Sigmoid colon (tissue), 7 donors: Measurements from ENCODE around the gene VEGFA. TPM values are rescaled to one million over a fixed set of nuclear protein-coding genes. Genes with fewer than 3 reads are reported as not detected.

Experiments used
- DNase-seq: peaks from one replicate; pipeline ENCODE4 v3.0.0-alpha.2; 2019
- H3K27ac ChIP-seq, 4 donors: fragments of 200-600 bp; sonication (generic); one replicate each; pipeline ENCODE4 v1.5.1; 2016 to 2019; ENCODE audit warnings: mild to moderate bottlenecking in 1 of 4
- H3K27me3 ChIP-seq, 3 donors: fragments of 200-600 bp; sonication (generic); one replicate each; pipeline ENCODE4 v1.5.1; 2019; ENCODE audit warnings: mild to moderate bottlenecking in 1 of 3
- H3K36me3 ChIP-seq, 4 donors: fragments of 200-600 bp; sonication (generic); one replicate each; pipeline ENCODE4 v1.5.1; 2016 to 2019
- H3K4me1 ChIP-seq, 4 donors: fragments of 200-600 bp; sonication (generic); one replicate each; pipeline ENCODE4 v1.5.1; 2017 to 2019
- H3K4me3 ChIP-seq, 4 donors: fragments of 200-600 bp; sonication (generic); one replicate each; pipeline ENCODE4 v1.5.1; 2017 to 2019; ENCODE audit warnings: mild to moderate bottlenecking in 2 of 4, moderate library complexity in 1 of 4
- H3K9me3 ChIP-seq, 4 donors: fragments of 200-600 bp in 3 of 4; sonication (generic) in 3 of 4; one replicate each; pipeline versions ENCODE4 v1.5.1 to v1.6.1; 2013 to 2019
- CTCF ChIP-seq, 4 experiments: fragments of 450-650 bp in 3 of 4; fragments of 200-600 bp in 1 of 4; IDR thresholded peaks; one replicate each; pipeline ENCODE4 v1.5.1; 2016 to 2019; ENCODE audit warnings: antibody characterized with exemption in 4 of 4, mild to moderate bottlenecking in 3 of 4, moderate library complexity in 2 of 4
- EP300 ChIP-seq, 4 donors: sonication (generic); formaldehyde crosslinking; IDR thresholded peaks; one replicate each; pipeline ENCODE4 v1.6.1; 2017; ENCODE audit warnings: antibody characterized with exemption in 4 of 4
- POLR2A ChIP-seq, 2 donors: fragments of 450-650 bp; IDR thresholded peaks; one replicate each; pipeline ENCODE4 v1.6.1; 2016; ENCODE audit warnings: antibody characterized with exemption in 2 of 2, mild to moderate bottlenecking in 2 of 2, moderate library complexity in 2 of 2
- POLR2AphosphoS5 ChIP-seq, 4 donors: sonication (generic); formaldehyde crosslinking; IDR thresholded peaks; one replicate each; pipeline ENCODE4 v1.6.1; 2017; ENCODE audit warnings: antibody characterized with exemption in 4 of 4
- WGBS, 2 donors: extraction: QIAGEN DNeasy Blood & Tissue Kit; methylation state at CpG; one replicate each; pipeline ENCODE4 v1.1.7; 2013; 5-methylcytosine and 5-hydroxymethylcytosine counted together
- intact Hi-C: fragments of 100-400 bp; cut with DNase I; formaldehyde crosslinking; loops from one replicate; pipeline ENCODE4 v1.15.1; 2023
- polyA plus RNA-seq, 3 donors: library from polyadenylated mRNA; stranded (reverse); fragments of 200-250 nt; gene quantifications; one replicate each; pipeline ENCODE4 v1.2.3, GENCODE V29; 2013
- total RNA-seq, 4 donors: library from RNA; depleted of rRNA; stranded (reverse); fragments of >200 nt; gene quantifications; one replicate each; pipeline ENCODE4 v1.1.0, GENCODE V29; 2016
- donor health status: healthy with polysubstance abuse.
- donor health status: Bipolar disorder and iron deficiency.
- donor health status: healthy.

The VEGFA gene
- total and polyA plus RNA-seq, 7 donors, result 11.1 to 111 (median 34.2) TPM

DNA sequence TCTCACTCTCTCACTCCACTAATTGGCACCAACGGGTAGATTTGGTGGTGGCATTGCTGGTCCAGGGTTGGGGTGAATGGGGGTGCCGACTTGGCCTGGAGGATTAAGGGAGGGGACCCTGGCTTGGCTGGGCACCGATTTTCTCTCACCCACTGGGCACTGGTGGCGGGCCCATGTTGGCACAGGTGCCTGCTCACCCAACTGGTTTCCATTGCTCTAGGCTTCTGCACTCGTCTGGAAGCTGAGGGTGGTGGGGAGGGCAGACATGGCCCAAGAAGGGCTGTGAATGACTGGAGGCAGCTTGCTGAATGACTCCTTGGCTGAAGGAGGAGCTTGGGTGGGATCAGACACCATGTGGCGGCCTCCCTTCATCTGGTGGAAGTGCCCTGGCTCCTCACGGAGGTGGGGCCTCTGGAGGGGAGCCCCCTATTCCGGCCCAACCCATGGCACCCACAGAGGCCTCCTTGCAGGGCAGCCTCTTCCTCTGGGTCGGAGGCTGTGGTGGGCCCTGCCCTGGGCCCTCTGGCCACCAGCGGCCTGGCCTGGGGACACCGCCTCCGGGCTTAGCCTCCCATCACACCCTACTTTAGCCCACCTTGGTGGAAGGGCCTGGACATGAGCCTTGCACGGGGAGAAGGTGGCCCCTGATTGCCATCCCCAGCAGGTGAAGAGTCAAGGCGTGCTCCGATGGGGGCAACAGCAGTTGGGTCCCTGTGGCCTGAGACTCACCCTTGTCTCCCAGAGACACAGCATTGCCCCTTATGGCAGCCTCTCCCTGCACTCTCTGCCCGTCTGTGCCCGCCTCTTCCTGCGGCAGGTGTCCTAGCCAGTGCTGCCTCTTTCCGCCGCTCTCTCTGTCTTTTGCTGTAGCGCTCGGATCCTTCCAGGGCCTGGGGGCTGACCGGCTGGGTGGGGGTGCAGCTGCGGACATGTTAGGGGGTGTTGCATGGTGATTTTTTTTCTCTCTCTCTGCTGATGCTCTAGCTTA, 11.2 kb downstream of the VEGFA start:
- no peaks in the 10 kb centered on the region for H3K27me3 ChIP-seq
- H3K27ac ChIP-seq, result no peak overlapping the region
- no peak overlapping the region for H3K4me3 ChIP-seq
- intact Hi-C loops, result no loop called here
- 87 to 89% methylated on average over 24 of the region's 24 CpGs for WGBS, 2 donors
- TF ChIP-seq POLR2AphosphoS5 (IDR thresholded peaks at IDR 0.05) (no peak), EP300 (IDR thresholded peaks at IDR 0.05) (no peak), CTCF (IDR thresholded peaks at IDR 0.05) (no peak), POLR2A (IDR thresholded peaks at IDR 0.05) (no peak)
- DNase-seq, result no peak
- H3K36me3 ChIP-seq, result peaks cover 8 to 90% (median 60%) of the 10 kb centered on the region in 4 donors
- no peaks in the 10 kb centered on the region for H3K9me3 ChIP-seq
- H3K4me1 ChIP-seq, result peaks cover 0 to 2% (median under 1%) of the 10 kb centered on the region in 4 donors

GRCh38 chr6:43781941-43782704, 12.1 kb downstream of the VEGFA start:
- H3K9me3 ChIP-seq, result no peaks in the 10 kb centered on the region
- peaks cover 8 to 92% (median 58%) of the 10 kb centered on the region in 4 donors for H3K36me3 ChIP-seq
- H3K27me3 ChIP-seq, result no peaks in the 10 kb centered on the region
- 77 to 84% methylated on average over 20 of the region's 20 CpGs for WGBS, 2 donors
- TF ChIP-seq POLR2A (IDR thresholded peaks at IDR 0.05), result no peak
- TF ChIP-seq CTCF (IDR thresholded peaks at IDR 0.05), result no peak
- no peak for TF ChIP-seq POLR2AphosphoS5 (IDR thresholded peaks at IDR 0.05)
- no peak for DNase-seq
- H3K4me3 ChIP-seq, result no peak overlapping the region
- intact Hi-C loops, result no loop called here
- H3K27ac ChIP-seq, result no peak overlapping the region
- H3K4me1 ChIP-seq, result no peaks in the 10 kb centered on the region

GRCh38 chr6:43782764-43783513, 12.9 kb downstream of the VEGFA start:
- peaks cover 8 to 84% (median 54%) of the 10 kb centered on the region in 4 donors for H3K36me3 ChIP-seq
- no peak overlapping the region for H3K4me3 ChIP-seq
- WGBS, 2 donors, result 77 to 83% methylated on average over 11 of the region's 11 CpGs
- H3K27me3 ChIP-seq, result no peaks in the 10 kb centered on the region
- H3K27ac ChIP-seq, result no peak overlapping the region
- DNase-seq, result no peak
- intact Hi-C loops, result no loop called here
- H3K4me1 ChIP-seq, result no peaks in the 10 kb centered on the region
- TF ChIP-seq EP300 (IDR thresholded peaks at IDR 0.05), result no peak
- TF ChIP-seq POLR2A (IDR thresholded peaks at IDR 0.05), result no peak
- TF ChIP-seq CTCF (IDR thresholded peaks at IDR 0.05), result no peak
- TF ChIP-seq POLR2AphosphoS5 (IDR thresholded peaks at IDR 0.05), result no peak
- no peaks in the 10 kb centered on the region for H3K9me3 ChIP-seq

DNA sequence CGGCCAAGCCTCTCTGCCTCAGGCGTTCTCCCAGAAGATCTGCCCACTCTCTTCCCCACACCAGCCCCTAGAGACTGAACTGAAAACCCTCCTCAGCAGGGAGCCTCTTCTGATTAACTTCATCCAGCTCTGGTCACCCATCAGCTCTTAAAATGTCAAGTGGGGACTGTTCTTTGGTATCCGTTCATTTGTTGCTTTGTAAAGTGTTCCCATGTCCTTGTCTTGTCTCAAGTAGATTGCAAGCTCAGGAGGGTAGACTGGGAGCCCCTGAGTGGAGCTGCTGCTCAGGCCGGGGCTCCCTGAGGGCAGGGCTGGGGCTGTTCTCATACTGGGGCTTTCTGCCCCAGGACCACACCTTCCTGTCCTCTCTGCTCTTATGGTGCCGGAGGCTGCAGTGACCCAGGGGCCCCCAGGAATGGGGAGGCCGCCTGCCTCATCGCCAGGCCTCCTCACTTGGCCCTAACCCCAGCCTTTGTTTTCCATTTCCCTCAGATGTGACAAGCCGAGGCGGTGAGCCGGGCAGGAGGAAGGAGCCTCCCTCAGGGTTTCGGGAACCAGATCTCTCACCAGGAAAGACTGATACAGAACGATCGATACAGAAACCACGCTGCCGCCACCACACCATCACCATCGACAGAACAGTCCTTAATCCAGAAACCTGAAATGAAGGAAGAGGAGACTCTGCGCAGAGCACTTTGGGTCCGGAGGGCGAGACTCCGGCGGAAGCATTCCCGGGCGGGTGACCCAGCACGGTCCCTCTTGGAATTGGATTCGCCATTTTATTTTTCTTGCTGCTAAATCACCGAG, 14.2 kb downstream of the VEGFA start:
- Histone ChIP-seq H3K27ac (no peak overlapping the region), H3K4me3 (no peak overlapping the region), H3K4me1 (no peaks in the 10 kb centered on the region), H3K9me3 (no peaks in the 10 kb centered on the region), H3K27me3 (no peaks in the 10 kb centered on the region), H3K36me3 (peaks cover 0 to 71% (median 41%) of the 10 kb centered on the region in 4 donors)
- no peak for DNase-seq
- intact Hi-C loops, result no loop called here
- no peak for TF ChIP-seq EP300 (IDR thresholded peaks at IDR 0.05)
- TF ChIP-seq POLR2A (IDR thresholded peaks at IDR 0.05), result no peak
- TF ChIP-seq CTCF (IDR thresholded peaks at IDR 0.05), result no peak
- no peak for TF ChIP-seq POLR2AphosphoS5 (IDR thresholded peaks at IDR 0.05)
- WGBS, 2 donors, result 91 to 93% methylated on average over 26 of the region's 26 CpGs
